ENCODE data around the gene RASGRF2. TPM values are rescaled to one million over a fixed set of nuclear protein-coding genes. Genes with fewer than 3 reads are reported as not detected.
A peak's percentile ranks its signal among the peaks of the same experiment; 100 is the strongest.

Gene RASGRF2
- total and polyA plus RNA-seq, 8 donors: 0.63 to 9.0 (median 4.0) TPM

GRCh38 chr5:80962630-80963520, 2.7 kb downstream of the RASGRF2 start:
- Histone ChIP-seq H3K4me3 (no peak overlapping the region), H3K27ac (peak overlapping the region in 2 of 5 donors; percentile 17 to 21), H3K4me1 (peaks cover 9 to 30% (median 16%) of the 10 kb centered on the region in 4 donors), H3K27me3 (peaks cover 0 to 45% (median 20%) of the 10 kb centered on the region in 3 donors), H3K9me3 (no peaks in the 10 kb centered on the region), H3K36me3 (no peaks in the 10 kb centered on the region)
- DNase-seq: no peak
- intact Hi-C loops (cut with DNase I; ENCODE audit: low total_unique reads): no loop called here
- 73 to 88% (median 80%) methylated on average over 2 of the region's 2 CpGs for WGBS, 5 donors
- TF ChIP-seq POLR2AphosphoS5 (IDR thresholded peaks at IDR 0.05) (no peak), POLR2A (IDR thresholded peaks at IDR 0.05) (no peak), EP300 (IDR thresholded peaks at IDR 0.05) (no peak), CTCF (IDR thresholded peaks at IDR 0.05) (no peak)

- H3K4me1 ChIP-seq: peaks cover 11 to 34% (median 22%) of the 10 kb centered on the region in 4 donors
- H3K36me3 ChIP-seq: no peaks in the 10 kb centered on the region
- DNase-seq: no peak
- peaks cover 0 to 39% (median 20%) of the 10 kb centered on the region in 3 donors for H3K27me3 ChIP-seq
- TF ChIP-seq CTCF (IDR thresholded peaks at IDR 0.05) (no peak), EP300 (IDR thresholded peaks at IDR 0.05) (no peak), POLR2AphosphoS5 (IDR thresholded peaks at IDR 0.05) (no peak)
- H3K9me3 ChIP-seq: no peaks in the 10 kb centered on the region
- 64 to 84% (median 80%) methylated on average over 2 of the region's 2 CpGs for WGBS, 5 donors
- H3K4me3 ChIP-seq: no peak overlapping the region
- intact Hi-C loops (cut with DNase I; ENCODE audit: low total_unique reads): no loop called here
- peak overlapping the region in 1 of 5 donors; percentile 17 for H3K27ac ChIP-seq
Observed at GRCh38 chr5:80963521-80963895, 3.3 kb downstream of the RASGRF2 start.

GRCh38 chr5:80963966-80964481, 3.9 kb downstream of the RASGRF2 start:
- H3K27ac ChIP-seq: peak overlapping the region in 2 of 5 donors; percentile 17 to 34
- peaks cover 11 to 35% (median 23%) of the 10 kb centered on the region in 4 donors for H3K4me1 ChIP-seq
- TF ChIP-seq CTCF (IDR thresholded peaks at IDR 0.05) (no peak), EP300 (IDR thresholded peaks at IDR 0.05) (no peak), POLR2AphosphoS5 (IDR thresholded peaks at IDR 0.05) (no peak), POLR2A (IDR thresholded peaks at IDR 0.05) (no peak)
- intact Hi-C loops (cut with DNase I; ENCODE audit: low total_unique reads): no loop called here
- no peaks in the 10 kb centered on the region for H3K36me3 ChIP-seq
- H3K27me3 ChIP-seq: peaks cover 0 to 34% (median 17%) of the 10 kb centered on the region in 3 donors
- 56 to 73% (median 59%) methylated on average over 3 of the region's 3 CpGs for WGBS, 5 donors
- DNase-seq: no peak
- H3K4me3 ChIP-seq: no peak overlapping the region
- no peaks in the 10 kb centered on the region for H3K9me3 ChIP-seq

GRCh38 chr5:80964491-80964890, 4.3 kb downstream of the RASGRF2 start:
- peaks cover 11 to 35% (median 23%) of the 10 kb centered on the region in 4 donors for H3K4me1 ChIP-seq
- intact Hi-C loops (cut with DNase I; ENCODE audit: low total_unique reads): no loop called here
- no peaks in the 10 kb centered on the region for H3K9me3 ChIP-seq
- H3K27me3 ChIP-seq: peaks cover 0 to 29% (median 17%) of the 10 kb centered on the region in 3 donors
- no peak for DNase-seq
- TF ChIP-seq POLR2AphosphoS5 (IDR thresholded peaks at IDR 0.05) (no peak), POLR2A (IDR thresholded peaks at IDR 0.05) (no peak), EP300 (IDR thresholded peaks at IDR 0.05) (no peak), CTCF (IDR thresholded peaks at IDR 0.05) (no peak)
- 33 to 48% (median 42%) methylated on average over 3 of the region's 3 CpGs for WGBS, 5 donors
- H3K4me3 ChIP-seq: no peak overlapping the region
- H3K36me3 ChIP-seq: no peaks in the 10 kb centered on the region
- H3K27ac ChIP-seq: peak overlapping the region in 2 of 5 donors; percentile 17 to 34
